HG03280 (cell line): ENCODE results near the gene SHB.

Experiments
- ATAC-seq: cut with Tn5 transposase; IDR thresholded peaks from one replicate; pipeline ENCODE4 v1.9.1; 2021; ENCODE audit warnings: mild to moderate bottlenecking, moderate library complexity; ENCODE audit not compliant: unreplicated experiment

The SHB gene

GRCh38 chr9:38043931-38044623 lies 24.9 kb downstream of the SHB start:
- no peak for ATAC-seq

DNA sequence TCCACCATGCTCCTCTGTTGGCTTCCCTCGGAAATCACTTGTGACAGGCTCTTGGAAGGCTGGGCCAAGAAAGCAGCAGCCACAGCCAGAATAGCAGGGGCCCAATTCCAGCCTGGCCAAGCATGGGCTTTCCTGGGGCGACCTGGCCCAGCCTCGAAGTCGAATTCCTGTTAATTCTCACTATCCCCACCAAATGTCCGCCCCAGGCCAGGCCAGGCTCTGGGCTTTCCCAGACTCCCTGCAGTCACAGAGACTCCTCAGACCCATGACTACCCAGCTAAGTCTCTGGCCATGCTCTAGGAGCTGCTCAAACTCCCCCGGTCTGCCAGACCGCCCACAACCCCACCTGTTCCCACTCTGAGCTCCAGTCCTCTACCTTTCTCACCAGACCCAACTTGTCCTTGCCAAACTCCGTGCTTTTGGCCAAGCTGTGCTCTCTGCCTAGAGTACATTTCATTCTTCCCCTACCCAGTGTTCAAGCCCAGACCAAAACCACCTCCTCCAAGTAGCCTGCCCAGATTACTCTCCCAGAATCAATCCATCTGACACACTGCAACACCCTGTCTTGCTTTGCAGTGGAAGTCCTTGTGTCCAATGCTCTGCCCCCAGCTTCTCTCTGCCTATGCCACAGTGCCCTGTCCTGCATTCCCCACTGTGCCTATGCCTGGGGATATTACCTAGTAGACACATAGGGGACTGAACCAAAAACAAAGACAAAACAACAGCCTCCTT lies 26.2 kb downstream of the SHB start:
- ATAC-seq = no peak

DNA sequence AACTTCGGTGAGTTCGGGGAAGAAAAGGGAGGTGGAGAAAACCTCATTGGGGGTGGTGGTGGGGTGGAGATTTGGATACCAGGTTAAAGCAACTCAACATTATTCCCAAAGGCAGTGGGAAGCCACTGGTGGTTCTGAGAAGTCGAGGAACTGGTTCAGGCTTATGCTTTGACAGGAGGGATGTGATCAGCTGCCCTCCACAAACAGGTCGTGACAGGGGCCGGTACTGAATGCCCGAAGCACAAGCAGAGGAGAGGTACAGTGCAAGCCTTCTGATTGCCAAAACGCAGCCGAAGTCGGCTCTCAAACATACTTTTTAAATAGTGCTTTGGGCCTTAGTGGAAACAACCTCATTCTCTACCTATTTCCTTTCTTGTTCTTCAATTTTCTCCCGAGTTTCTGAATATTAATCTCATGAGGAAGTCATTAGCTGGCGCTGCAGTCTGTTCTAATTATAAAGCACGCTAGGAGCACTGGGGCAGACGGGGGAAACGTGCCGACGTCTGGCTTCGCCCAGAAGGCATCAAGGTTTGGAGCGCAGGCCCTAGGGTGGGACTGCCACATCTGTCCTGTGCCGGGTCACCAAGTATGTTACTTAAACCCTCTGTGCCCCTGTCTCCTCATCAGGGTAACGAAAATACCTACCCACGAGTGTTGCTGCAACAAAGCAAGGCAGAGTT lies 27.3 kb downstream of the SHB start:
- no peak for ATAC-seq

DNA sequence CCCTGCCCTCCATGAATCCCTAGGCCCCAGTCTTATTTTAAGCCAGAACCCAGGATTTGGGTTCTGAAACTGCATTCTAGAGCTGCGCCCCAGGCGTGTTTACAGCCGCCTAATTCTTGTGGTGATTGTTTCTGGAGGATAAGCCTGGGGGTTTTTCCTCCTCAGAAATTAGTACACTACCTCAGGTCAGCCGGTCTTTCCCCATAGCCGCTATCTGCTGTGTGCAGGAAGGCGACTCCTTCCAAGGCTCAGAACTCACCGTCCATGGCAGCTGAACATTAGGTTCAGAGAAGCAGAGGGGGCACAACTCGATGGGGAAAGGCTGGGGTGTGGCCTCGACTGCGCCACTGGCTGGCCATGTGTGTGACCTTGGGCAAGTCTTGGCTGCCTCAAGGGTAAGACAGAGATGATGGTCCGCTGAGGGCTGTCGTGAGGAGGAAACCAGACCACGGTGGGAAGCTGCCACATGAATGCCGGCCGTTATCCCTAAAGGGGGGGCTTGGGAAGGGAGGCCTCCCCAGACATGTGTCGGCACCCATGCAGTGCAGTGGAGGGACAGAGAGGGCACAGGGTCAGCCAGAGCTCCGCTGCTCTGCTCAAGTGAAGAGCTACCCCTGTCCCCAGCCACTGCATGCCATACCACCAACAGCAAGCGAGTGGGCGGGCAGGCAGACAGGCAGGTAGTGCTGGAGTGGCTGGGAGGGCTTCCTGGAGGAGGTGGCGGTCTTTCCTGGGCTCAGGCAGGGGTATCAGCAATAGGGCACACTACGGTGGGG lies 28.9 kb downstream of the SHB start:
- no peak for ATAC-seq

DNA sequence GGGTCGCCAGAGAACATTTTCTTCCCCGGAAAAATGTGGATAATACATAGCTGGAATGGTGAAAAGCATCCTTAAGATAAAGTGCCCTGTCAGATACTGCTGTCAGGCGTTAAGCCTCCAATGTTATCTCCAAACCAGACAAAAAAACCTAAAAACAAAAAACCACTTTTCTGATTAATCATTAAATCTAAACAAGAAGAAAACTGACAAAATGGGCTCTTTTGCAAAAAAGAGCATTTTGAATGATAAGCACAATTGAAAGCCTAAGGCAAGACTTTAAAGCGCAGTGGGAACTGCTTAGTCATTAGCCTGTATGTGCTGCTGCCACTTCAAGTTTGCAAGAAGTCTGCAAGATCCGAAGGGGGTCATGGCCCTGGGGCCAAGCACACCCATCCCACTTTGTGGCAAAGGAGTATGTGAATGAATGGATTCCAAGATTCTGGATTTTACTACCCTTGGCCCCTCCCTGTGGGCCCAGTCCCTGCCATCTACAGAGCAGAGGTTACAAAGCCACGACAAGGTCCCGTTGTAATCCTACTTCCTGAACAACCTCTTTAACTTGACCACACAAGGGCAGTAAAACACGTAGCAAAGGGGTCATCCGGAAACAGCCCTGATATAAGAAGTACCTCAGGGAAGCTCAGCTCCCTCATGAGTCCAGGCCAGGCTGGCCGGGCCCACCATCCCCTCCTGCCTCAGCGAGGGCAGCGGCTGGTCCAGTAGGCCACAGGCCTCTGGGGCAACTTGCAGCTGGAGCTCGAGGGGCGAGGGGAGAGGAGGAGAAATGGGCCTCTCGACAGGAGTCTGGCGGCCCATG lies 29.7 kb downstream of the SHB start:
- ATAC-seq = no peak

DNA sequence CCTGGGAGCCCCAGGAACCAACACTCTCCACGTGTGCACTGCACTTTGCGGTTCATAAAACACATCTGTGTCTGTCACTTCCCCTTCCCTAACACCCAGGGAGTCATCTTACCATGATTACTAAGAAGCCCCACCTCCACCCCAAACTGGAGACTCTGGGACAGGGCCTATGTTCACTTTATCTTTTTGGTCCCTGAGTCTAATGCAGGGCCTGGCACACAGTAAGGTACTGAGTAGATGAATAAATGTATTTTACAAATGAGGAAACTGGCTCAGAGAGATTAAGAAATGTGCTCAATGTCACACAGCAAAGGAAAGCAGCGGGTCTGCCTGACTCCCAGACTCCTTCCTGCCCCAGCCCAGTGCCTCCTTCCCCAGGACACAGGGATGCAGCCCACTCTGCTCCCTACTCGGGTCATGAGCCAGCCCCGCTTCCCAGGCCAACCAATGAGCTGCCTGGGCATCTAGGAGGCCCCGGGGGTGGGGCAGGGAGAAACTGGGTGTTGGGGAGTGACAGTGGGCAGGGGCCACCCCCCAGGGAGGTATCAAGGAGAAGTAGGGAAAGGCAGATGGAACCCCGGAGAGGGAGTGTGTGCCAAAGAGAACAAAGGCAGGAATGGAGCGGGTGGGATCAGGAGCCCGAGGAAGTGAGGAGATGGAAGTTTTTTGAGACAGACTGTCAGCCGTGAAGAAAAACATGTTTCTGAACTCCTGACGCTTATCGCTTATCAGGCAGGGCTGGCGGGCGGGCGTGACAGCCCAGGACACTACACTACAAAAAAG lies 30.5 kb downstream of the SHB start:
- ATAC-seq = no peak

GRCh38 chr9:38037981-38038306 lies 31.1 kb downstream of the SHB start:
- no peak for ATAC-seq

- ATAC-seq = no peak
Observed at GRCh38 chr9:38036359-38037084, 32.5 kb downstream of the SHB start.

DNA sequence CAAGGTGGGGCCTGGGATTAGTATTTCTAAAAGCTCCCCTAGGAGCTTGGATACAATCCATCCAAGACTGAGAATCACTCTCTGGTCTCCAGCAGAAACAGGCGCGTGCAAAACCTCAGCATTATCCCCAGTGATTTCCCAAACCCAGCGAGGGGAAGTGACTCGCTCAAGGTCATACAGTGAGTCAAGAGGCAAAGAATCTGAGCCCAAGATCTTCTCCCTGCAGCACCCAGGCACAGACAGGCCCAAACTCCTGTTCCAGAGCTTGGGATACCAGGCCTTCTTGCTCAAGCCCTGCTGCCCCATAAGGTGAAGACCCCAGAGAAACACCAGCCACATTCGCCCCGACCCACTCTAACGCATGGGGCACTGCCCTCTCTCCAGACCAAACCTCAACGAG lies 33.2 kb downstream of the SHB start:
- no peak for ATAC-seq

- no peak for ATAC-seq
Observed at GRCh38 chr9:38033941-38034340, 35.1 kb downstream of the SHB start.

DNA sequence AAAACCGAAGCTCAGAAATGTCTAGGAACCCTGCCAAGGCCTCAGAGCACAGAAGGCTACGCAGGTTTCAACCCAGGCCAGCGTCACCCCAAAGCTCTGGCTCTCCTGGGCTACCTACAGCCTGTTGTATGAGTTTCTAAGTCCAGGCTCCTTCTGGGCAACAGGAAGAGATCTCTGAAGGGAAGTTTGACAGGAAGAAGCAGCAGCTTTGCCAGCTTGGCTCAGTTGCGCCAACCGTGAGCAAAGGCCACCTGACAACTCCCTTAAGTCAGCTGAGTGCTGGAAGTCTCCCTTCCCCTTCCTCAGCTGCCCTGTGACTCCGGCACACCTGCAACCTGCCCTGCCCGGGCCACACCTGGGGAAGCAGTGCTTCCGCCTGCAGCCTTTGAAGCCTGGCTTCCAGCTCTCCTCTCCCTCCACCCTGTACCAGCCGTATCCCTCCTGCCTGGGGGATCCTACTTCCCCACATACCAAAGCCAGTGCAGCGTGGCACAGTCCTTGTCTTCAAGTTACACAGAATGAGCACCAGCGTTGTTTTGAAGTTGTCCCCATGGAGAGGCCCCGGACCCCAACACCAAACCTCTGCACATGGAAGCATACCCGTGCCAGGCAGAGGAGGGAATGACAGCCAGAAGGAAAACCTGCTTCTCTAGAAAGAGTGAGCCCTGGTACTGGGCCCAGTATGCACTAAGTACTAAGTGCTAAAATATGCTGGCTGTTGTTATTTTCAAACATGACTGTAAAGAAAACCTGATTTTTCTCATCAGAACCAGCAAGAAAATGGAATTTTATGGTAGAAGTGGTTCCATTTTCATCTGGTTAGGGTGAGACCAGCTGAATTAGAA lies 36.5 kb downstream of the SHB start:
- no peak for ATAC-seq

- no peak for ATAC-seq
Observed at GRCh38 chr9:38031594-38031993, 37.4 kb downstream of the SHB start.

DNA sequence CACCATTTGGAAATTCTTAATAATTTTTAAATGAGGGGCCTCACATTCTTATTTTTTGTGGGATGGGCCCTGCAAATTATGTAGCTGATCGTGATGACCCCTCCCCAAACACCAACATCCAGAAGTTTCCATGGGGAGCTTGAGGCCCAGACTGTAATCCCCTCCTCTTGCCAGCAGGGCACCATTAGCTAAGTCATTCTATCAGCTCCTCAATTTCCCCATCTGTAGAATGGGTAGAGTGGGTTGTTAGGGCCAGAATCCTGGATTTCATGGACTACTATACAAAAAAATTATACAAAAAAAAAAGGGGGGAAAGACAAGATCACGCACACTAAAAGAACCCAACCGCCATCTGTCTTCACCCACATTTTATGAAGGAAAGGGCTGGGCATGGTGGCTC lies 38.4 kb downstream of the SHB start:
- ATAC-seq = no peak

GRCh38 chr9:38029915-38030638 lies 39.0 kb downstream of the SHB start:
- no peak for ATAC-seq

DNA sequence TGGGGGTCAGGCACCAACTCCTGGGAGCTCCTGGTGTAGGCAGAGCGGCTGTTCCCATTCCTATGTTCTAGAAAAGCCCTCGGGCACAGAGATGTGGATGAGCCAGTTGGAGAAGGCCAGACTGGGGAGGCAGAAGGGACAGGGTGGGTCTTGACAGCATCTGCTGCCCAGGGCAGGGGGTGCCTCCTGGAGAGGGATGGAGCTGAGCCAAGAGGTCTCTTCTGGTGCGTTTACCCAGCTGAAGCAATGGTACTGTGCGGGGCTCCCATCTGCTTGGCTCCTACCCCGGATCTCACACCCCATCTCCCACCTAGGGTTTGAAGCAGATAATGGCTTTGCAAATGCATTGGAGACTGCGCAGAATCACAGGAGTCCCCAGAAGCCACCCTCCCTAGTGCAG lies 41.3 kb downstream of the SHB start:
- ATAC-seq = no peak

- ATAC-seq = no peak
Observed at GRCh38 chr9:38026840-38027527, 42.0 kb downstream of the SHB start.
